ENCODE data around the gene ZBTB46.

GRCh38 chr20:63742381-63743024 lies 88.6 kb downstream of the ZBTB46 start:
- TF ChIP-seq JAZF1 (CRISPR knock-in tag; IDR thresholded peaks at IDR 0.05) (no peak), NFYB (CRISPR knock-in tag; conservative IDR thresholded peaks at IDR 0.05; ENCODE audit: low read depth) (no peak), ZNF263 (CRISPR knock-in tag; IDR thresholded peaks at IDR 0.05; ENCODE audit: low read depth) (no peak), ETV6 (CRISPR knock-in tag; IDR thresholded peaks at IDR 0.05) (no peak), NR3C1 (CRISPR knock-in tag; conservative IDR thresholded peaks at IDR 0.05; ENCODE audit: low read depth) (no peak), ATF3 (CRISPR knock-in tag; conservative IDR thresholded peaks at IDR 0.05) (no peak), ZBTB43 (CRISPR knock-in tag; IDR thresholded peaks at IDR 0.05) (no peak), MAX (CRISPR knock-in tag; IDR thresholded peaks at IDR 0.05) (no peak), TCF7 (CRISPR knock-in tag; IDR thresholded peaks at IDR 0.05; ENCODE audit: low read depth) (no peak), CTCF (IDR thresholded peaks at IDR 0.05) (no peak), NR1H2 (CRISPR knock-in tag; IDR thresholded peaks at IDR 0.05) (no peak), FOXJ3 (CRISPR knock-in tag; IDR thresholded peaks at IDR 0.05; ENCODE audit: borderline replicate concordance) (no peak), CREB1 (CRISPR knock-in tag; IDR thresholded peaks at IDR 0.05) (no peak), JUN (CRISPR knock-in tag; IDR thresholded peaks at IDR 0.05) (no peak)
